Natural killer cell (primary cell): ENCODE results near the gene ZEB2. TPM values are rescaled to one million over a fixed set of nuclear protein-coding genes. Genes with fewer than 3 reads are reported as not detected.

Experiments used
- ATAC-seq, 3 donors: fragments of 150-1000 bp in 2 of 3; fragments of 200-7000 bp in 1 of 3; cut with Tn5 transposase; 1 replicate in 1 of 3; 2 replicates in 2 of 3; pipeline ENCODE4 v1.10.0; 2021; ENCODE audit warnings: mild to moderate bottlenecking in 2 of 3, moderate library complexity in 2 of 3
- DNase-seq, 2 donors: peaks; one replicate each; pipeline versions ENCODE4 v3.0.0 to v3.0.0-alpha.2; 2013 to 2021; ENCODE audit warnings: mixed read lengths in 1 of 2
- H3K27ac ChIP-seq: one replicate; pipeline ENCODE4 v1.5.1; 2013; ENCODE audit warnings: mild to moderate bottlenecking, low read length
- H3K27me3 ChIP-seq: one replicate; pipeline ENCODE4 v1.6.1; 2013; ENCODE audit warnings: low read length; ENCODE audit not compliant: control insufficient read depth, insufficient read depth
- H3K36me3 ChIP-seq: one replicate; pipeline ENCODE4 v1.6.1; 2013; ENCODE audit warnings: low read length; ENCODE audit not compliant: control insufficient read depth, insufficient read depth
- H3K4me1 ChIP-seq: one replicate; pipeline ENCODE4 v1.6.1; 2013; ENCODE audit warnings: low read length; ENCODE audit not compliant: control insufficient read depth, insufficient read depth
- H3K4me3 ChIP-seq: one replicate; pipeline ENCODE4 v1.5.1; 2013; ENCODE audit warnings: low read length
- H3K9me3 ChIP-seq: one replicate; pipeline ENCODE4 v1.6.1; 2013; ENCODE audit warnings: low read length; ENCODE audit not compliant: control insufficient read depth, insufficient read depth
- H3K27ac Mint-ChIP-seq, 2 donors: one replicate each; pipeline ENCODE4 v1.8.0; 2022; ENCODE audit warnings: mild to moderate bottlenecking in 2 of 2, mixed read lengths in 2 of 2, moderate library complexity in 1 of 2
- H3K27me3 Mint-ChIP-seq, 2 donors: one replicate each; pipeline ENCODE4 v1.8.0; 2022; ENCODE audit warnings: low read depth in 2 of 2, mixed read lengths in 2 of 2
- H3K36me3 Mint-ChIP-seq: one replicate; pipeline ENCODE4 v1.8.0; 2022; ENCODE audit warnings: mixed read lengths
- H3K4me1 Mint-ChIP-seq, 2 donors: one replicate each; pipeline ENCODE4 v1.8.0; 2022; ENCODE audit warnings: mixed read lengths in 2 of 2
- H3K4me3 Mint-ChIP-seq: one replicate; pipeline ENCODE4 v1.8.0; 2022; ENCODE audit warnings: mild to moderate bottlenecking, moderate library complexity, mixed read lengths
- H3K9me3 Mint-ChIP-seq, 2 donors: one replicate each; pipeline ENCODE4 v1.8.0; 2022; ENCODE audit warnings: mixed read lengths in 2 of 2
- WGBS: methylation state at CpG from one replicate; pipeline ENCODE4 v1.1.7; 2013; ENCODE audit warnings: missing lambda C conversion rate; ENCODE audit not compliant: insufficient coverage; 5-methylcytosine and 5-hydroxymethylcytosine counted together
- intact Hi-C: fragments of 100-400 bp; cut with micrococcal nuclease; formaldehyde crosslinking; loops from one replicate; pipeline ENCODE4 v1.14.2; 2022
- total RNA-seq, 4 donors: library from RNA; stranded (reverse); fragments of 120-200 nt in 1 of 4; gene quantifications; one replicate each; pipeline versions ENCODE4 v1.2.3 to v1.2.4, GENCODE V29; 2013 to 2022
- TF ChIP-seq, protein P1 (sequence below): fragments of 200-600 bp; IDR thresholded peaks from one replicate; pipeline ENCODE4 v1.8.0; 2022; ENCODE audit warnings: antibody characterized with exemption

Gene ZEB2
- total RNA-seq, 3 donors from 2014 or later (not counting 1 experiment from before 2014, with no cell fraction given) = 718 to 1,143 (median 944) TPM

- H3K36me3 ChIP-seq = no peaks in the 10 kb centered on the region
- ATAC-seq (no peak), DNase-seq (no peak)
- no peak overlapping the region for H3K27ac ChIP-seq
- Mint-ChIP-seq H3K27me3 (peaks cover 4 to 11% of the 10 kb centered on the region in 2 donors), H3K36me3 (no peaks in the 10 kb centered on the region), H3K9me3 (no peaks in the 10 kb centered on the region), H3K4me1 (peaks cover 33 to 42% of the 10 kb centered on the region in 2 donors), H3K4me3 (no peak overlapping the region), H3K27ac (no peak overlapping the region)
- TF ChIP-seq, protein P1, sequence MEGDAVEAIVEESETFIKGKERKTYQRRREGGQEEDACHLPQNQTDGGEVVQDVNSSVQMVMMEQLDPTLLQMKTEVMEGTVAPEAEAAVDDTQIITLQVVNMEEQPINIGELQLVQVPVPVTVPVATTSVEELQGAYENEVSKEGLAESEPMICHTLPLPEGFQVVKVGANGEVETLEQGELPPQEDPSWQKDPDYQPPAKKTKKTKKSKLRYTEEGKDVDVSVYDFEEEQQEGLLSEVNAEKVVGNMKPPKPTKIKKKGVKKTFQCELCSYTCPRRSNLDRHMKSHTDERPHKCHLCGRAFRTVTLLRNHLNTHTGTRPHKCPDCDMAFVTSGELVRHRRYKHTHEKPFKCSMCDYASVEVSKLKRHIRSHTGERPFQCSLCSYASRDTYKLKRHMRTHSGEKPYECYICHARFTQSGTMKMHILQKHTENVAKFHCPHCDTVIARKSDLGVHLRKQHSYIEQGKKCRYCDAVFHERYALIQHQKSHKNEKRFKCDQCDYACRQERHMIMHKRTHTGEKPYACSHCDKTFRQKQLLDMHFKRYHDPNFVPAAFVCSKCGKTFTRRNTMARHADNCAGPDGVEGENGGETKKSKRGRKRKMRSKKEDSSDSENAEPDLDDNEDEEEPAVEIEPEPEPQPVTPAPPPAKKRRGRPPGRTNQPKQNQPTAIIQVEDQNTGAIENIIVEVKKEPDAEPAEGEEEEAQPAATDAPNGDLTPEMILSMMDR = no peak
- 85% methylated on average over 2 of the region's 2 CpGs for WGBS
- peaks cover 6% of the 10 kb centered on the region for H3K4me1 ChIP-seq
- H3K4me3 ChIP-seq = no peak overlapping the region
- intact Hi-C loops = no loop called here
- no peaks in the 10 kb centered on the region for H3K27me3 ChIP-seq
- H3K9me3 ChIP-seq = no peaks in the 10 kb centered on the region
These were observed 143.5 kb downstream of the ZEB2 start for GRCh38 chr2:144376460-144376859.

DNA sequence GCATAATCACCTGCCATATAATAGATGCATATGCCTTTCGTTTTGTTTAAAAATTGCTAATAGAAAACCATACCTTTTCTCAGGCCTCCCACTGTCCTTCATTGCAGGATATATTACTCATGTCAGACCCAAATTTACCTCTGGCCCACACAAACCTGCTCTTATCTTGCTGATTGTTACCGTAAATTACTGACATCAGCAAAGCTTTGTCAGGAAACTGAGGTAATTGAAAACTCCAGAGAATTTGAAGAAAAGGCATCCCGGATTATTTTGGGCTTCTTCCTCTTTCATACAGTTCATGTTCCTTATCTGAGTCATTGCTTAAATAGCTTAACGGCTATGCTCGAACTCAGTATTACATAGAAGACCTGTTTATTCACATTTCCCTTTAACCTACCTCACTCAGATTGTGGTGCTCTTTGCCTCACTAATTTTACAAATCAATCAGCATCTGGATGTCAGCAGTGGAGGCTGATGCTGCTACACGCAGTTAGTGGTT, 145.7 kb downstream of the ZEB2 start:
- Mint-ChIP-seq H3K9me3 (no peaks in the 10 kb centered on the region), H3K4me3 (no peak overlapping the region), H3K4me1 (peaks cover 26 to 39% of the 10 kb centered on the region in 2 donors), H3K27ac (no peak overlapping the region), H3K27me3 (peaks cover 4 to 11% of the 10 kb centered on the region in 2 donors), H3K36me3 (no peaks in the 10 kb centered on the region)
- Histone ChIP-seq H3K27ac (no peak overlapping the region), H3K4me3 (no peak overlapping the region), H3K9me3 (no peaks in the 10 kb centered on the region), H3K36me3 (no peaks in the 10 kb centered on the region), H3K27me3 (no peaks in the 10 kb centered on the region), H3K4me1 (no peaks in the 10 kb centered on the region)
- DNase-seq = no peak
- TF ChIP-seq, protein P1 = no peak
- intact Hi-C loops = no loop called here
- 39% methylated on average over 6 of the region's 6 CpGs for WGBS
- ATAC-seq = no peak

DNA sequence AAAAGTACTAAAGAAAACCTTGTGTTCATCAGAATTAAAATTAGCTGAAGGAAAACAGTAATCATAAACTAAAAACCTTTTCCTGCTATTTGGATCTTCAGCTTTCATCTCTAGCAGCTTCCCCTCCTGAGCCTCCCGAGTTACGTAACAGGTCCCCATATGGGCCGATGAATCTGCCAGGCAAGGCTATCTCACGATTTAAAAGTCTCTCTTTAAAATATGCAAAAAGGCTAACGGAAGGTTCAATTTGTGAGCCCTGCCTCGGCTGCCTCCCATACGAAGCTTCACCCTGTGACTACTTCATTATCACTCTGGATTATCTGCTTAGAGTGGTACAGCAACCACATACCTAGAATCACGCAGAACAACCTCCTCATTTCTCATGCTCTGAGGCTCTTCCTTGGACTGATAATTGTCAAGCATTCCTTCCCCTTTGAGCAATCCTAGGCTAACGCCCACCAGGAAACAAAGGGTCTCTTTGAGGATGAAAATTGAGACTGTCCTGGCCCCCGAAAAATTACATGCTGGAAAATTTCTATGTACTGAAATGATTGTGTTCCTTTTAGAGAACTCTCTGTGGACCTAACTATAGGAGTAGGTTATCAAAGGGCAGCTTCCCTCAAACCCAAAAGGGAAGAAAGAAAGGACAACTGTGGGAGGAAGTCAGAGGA, 147.4 kb downstream of the ZEB2 start:
- Histone ChIP-seq H3K4me1 (no peaks in the 10 kb centered on the region), H3K36me3 (no peaks in the 10 kb centered on the region), H3K9me3 (no peaks in the 10 kb centered on the region), H3K27ac (no peak overlapping the region), H3K4me3 (no peak overlapping the region), H3K27me3 (no peaks in the 10 kb centered on the region)
- Mint-ChIP-seq H3K4me1 (peaks cover 21 to 28% of the 10 kb centered on the region in 2 donors), H3K27ac (no peak overlapping the region), H3K36me3 (no peaks in the 10 kb centered on the region), H3K9me3 (no peaks in the 10 kb centered on the region), H3K27me3 (peaks cover 4 to 11% of the 10 kb centered on the region in 2 donors), H3K4me3 (no peak overlapping the region)
- no peak for DNase-seq
- ATAC-seq = no peak
- TF ChIP-seq, protein P1 = no peak
- 59% methylated on average over 10 of the region's 10 CpGs for WGBS
- intact Hi-C loops = no loop called here
